ENCODE measurements around the gene PARD3B. TPM values are rescaled to one million over a fixed set of nuclear protein-coding genes. Genes with fewer than 3 reads are reported as not detected.

PARD3B gene
- polyA plus RNA-seq, 3 donors: 2.0 to 13.6 (median 5.0) TPM

DNA sequence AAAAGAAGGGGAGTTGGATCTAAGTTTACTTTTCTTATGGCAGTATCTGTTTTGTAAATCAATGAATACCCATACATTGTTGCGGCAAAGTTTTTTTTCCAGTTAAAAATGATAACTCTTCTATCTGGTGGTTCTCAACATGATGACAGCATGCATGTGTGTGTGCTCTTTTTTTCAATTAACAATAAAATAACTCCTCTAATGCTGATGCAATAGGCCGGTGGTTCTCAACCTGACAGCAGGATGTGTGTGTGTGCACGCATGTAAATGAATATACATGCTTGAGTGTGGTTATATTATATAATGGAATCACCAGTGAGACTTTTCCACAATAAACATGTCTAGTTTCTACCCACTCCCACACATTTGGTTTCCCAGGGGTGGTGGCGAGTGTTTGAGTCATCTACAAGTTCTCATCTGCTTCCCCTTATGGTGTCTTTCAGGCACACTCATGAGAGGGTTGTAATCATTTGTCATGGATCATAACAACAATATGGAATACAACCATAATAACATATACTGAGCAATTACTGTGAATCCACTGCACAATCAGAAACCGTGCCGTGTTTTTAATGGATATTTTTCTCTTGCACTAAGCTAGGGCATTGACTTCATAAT is 31.2 kb downstream of the PARD3B start:
- no peak overlapping the region for H3K27ac ChIP-seq (ENCODE audit: low read depth, low read length)
- WGBS, 3 donors: 93 to 99% (median 94%) methylated on average over 6 of the region's 6 CpGs

- WGBS, 3 donors: 93% methylated on average over 11 of the region's 11 CpGs
- no peak overlapping the region for H3K27ac ChIP-seq (ENCODE audit: low read depth, low read length)
Measured at GRCh38 chr2:204578928-204579598, 33.8 kb downstream of the PARD3B start.

- no peak overlapping the region for H3K27ac ChIP-seq (ENCODE audit: low read depth, low read length)
- WGBS, 3 donors: 37 to 74% (median 70%) methylated on average over 4 of the region's 4 CpGs
Measured at GRCh38 chr2:204581946-204582345, 36.7 kb downstream of the PARD3B start.

DNA sequence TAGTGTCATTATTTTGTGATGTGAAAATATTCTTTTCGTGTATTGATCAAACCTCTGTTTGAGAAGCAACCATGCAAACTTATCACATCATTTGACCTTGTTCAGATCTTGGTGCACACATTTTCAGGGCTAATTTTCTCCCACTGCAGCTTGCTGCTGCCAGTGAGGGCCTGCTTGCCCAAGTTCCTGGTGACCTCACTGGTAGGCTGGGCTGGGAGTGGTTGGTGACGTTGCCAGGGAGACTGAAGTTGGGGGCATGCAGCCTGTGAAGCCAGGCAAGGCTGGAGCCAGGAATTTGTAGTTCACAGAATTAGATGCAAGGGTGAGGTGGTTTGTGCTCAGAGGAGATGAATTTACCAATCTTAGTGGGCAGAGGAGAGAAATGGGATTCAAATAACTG is 38.5 kb downstream of the PARD3B start:
- H3K27ac ChIP-seq (ENCODE audit: low read depth, low read length): no peak overlapping the region
- 49 to 95% (median 92%) methylated on average over 2 of the region's 2 CpGs for WGBS, 3 donors

GRCh38 chr2:204585930-204586329 is 40.7 kb downstream of the PARD3B start:
- 84 to 92% (median 86%) methylated on average over 1 of the region's 1 CpG for WGBS, 3 donors
- no peak overlapping the region for H3K27ac ChIP-seq (ENCODE audit: low read depth, low read length)

GRCh38 chr2:204586444-204587180 is 41.3 kb downstream of the PARD3B start:
- H3K27ac ChIP-seq (ENCODE audit: low read depth, low read length): no peak overlapping the region
- 89 to 95% (median 93%) methylated on average over 7 of the region's 7 CpGs for WGBS, 3 donors

- WGBS, 3 donors: 88 to 95% (median 93%) methylated on average over 3 of the region's 3 CpGs
Measured at GRCh38 chr2:204590063-204590462, 44.8 kb downstream of the PARD3B start.

DNA sequence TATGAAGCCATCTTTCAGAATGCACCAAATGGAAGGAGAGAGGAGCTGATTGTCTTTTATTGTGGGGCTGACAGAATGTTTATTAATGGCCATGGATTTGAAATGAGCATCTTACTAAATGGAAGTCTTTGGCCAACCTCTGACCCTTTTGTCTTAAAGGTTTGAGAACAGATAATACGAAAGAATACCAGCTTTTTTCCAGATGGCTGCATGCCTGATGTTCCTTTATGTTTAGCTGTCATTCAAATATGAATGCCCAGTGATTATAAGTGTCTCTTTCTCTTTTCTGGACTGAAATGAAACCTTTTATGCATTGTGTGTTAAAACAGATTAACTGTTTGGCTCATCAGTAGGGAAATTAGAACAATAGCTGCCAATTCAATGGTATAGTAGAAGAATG is 46.0 kb downstream of the PARD3B start:
- WGBS, 3 donors: 59 to 74% (median 59%) methylated on average over 1 of the region's 1 CpG
- no peak overlapping the region for H3K27ac ChIP-seq (ENCODE audit: low read depth, low read length)

More at GRCh38 chr2:204590063-204590462, 44.8 kb downstream of the PARD3B start:
- no peak overlapping the region for H3K27ac ChIP-seq (ENCODE audit: low read depth, low read length)

DNA sequence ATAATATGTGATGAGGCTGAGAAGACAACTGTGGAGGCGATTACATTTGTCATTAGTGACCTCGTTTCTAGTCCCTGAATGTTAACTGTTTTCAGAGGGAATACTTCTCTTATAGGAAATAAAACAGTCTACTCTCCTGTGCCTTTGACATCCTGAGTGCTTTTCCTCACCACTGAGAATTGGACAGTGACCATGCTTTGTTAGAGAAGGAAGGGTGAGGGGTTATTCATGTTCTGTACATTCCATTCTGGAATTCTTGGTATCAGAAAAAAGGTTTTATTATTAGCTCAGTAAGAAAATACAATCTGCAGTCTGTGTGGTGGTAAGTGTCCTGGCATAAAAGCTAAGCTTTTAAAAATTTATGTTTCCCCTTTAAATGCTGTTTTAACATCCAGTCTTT is 58.8 kb downstream of the PARD3B start:
- 50 to 67% (median 63%) methylated on average over 2 of the region's 2 CpGs for WGBS, 3 donors
- no peak overlapping the region for H3K27ac ChIP-seq (ENCODE audit: low read depth, low read length)

GRCh38 chr2:204608237-204608939 is 63.1 kb downstream of the PARD3B start:
- no peak overlapping the region for H3K27ac ChIP-seq (ENCODE audit: low read depth, low read length)
- WGBS, 3 donors: 33 to 63% (median 43%) methylated on average over 2 of the region's 2 CpGs

GRCh38 chr2:204611017-204611631 is 65.8 kb downstream of the PARD3B start:
- WGBS, 3 donors: 42 to 91% (median 80%) methylated on average over 5 of the region's 5 CpGs
- no peak overlapping the region for H3K27ac ChIP-seq (ENCODE audit: low read depth, low read length)

- H3K27ac ChIP-seq (ENCODE audit: low read depth, low read length): no peak overlapping the region
- WGBS, 3 donors: 87 to 97% (median 95%) methylated on average over 2 of the region's 2 CpGs
Measured at GRCh38 chr2:204611764-204612163, 66.5 kb downstream of the PARD3B start.

- H3K27ac ChIP-seq (ENCODE audit: low read depth, low read length): no peak overlapping the region
- WGBS, 3 donors: 84 to 100% (median 89%) methylated on average over 1 of the region's 1 CpG
Measured at GRCh38 chr2:204613635-204614034, 68.4 kb downstream of the PARD3B start.

- no peak overlapping the region for H3K27ac ChIP-seq (ENCODE audit: low read depth, low read length)
- WGBS, 3 donors: 41 to 91% (median 91%) methylated on average over 4 of the region's 4 CpGs
Measured at GRCh38 chr2:204615456-204615855, 70.2 kb downstream of the PARD3B start.

GRCh38 chr2:204625135-204625534 is 79.9 kb downstream of the PARD3B start:
- H3K27ac ChIP-seq (ENCODE audit: low read depth, low read length): no peak overlapping the region
- WGBS, 3 donors: 76 to 89% (median 85%) methylated on average over 2 of the region's 2 CpGs

DNA sequence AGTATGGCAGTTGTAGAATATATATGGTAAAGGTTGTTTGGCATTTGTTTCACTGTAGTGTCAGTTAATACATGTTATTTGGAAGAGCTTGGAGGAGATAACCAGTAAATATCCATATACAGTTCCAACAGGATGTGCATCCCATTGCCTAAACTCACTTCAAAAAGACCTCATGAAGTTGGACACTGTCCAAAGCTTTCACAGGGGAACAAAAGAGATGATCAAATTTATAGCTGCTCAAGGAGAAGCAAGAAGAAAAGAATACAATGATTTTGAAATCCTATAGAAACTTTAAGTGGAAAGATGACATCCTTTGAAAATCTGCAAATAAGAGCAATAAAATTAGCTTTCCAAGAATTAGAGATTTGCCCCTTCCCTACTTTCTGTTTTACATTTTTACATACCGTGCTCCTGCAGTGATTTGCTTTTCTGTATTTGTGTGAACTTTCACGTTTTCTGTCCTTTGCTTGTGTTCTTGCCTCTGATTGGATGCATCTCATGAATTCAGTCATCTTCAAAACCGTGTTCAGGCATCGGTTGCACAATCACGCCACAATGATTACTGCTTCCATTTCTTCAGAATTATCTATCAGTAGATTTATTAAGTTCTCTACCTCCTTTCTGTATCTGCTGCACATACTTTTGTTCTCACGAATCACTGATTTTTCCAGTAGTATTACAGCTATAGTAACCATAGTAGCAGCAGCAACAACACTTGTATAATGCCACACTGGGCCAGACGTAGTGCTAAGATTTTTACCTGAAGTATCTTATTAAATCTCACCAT is 83.8 kb downstream of the PARD3B start:
- 70 to 85% (median 71%) methylated on average over 7 of the region's 7 CpGs for WGBS, 3 donors
- H3K27ac ChIP-seq (ENCODE audit: low read depth, low read length): no peak overlapping the region

GRCh38 chr2:204632410-204632809 is 87.1 kb downstream of the PARD3B start:
- WGBS, 3 donors: 94 to 98% (median 97%) methylated on average over 3 of the region's 3 CpGs

GRCh38 chr2:204634564-204634963 is 89.3 kb downstream of the PARD3B start:
- no peak overlapping the region for H3K27ac ChIP-seq (ENCODE audit: low read depth, low read length)
- 97 to 100% (median 98%) methylated on average over 3 of the region's 3 CpGs for WGBS, 3 donors

More at GRCh38 chr2:204632410-204632809, 87.1 kb downstream of the PARD3B start:
- H3K27ac ChIP-seq (ENCODE audit: low read depth, low read length): no peak overlapping the region

Data from adipose tissue (tissue), 3 donors.